ENCODE results near the gene DUSP1. TPM values are rescaled to one million over a fixed set of nuclear protein-coding genes. Genes with fewer than 3 reads are reported as not detected.

DUSP1 gene
- total and polyA plus RNA-seq, 10 of the 15 experiments (the other 5 are each of a cell fraction or from before 2014, with no cell fraction given), result 1.4 to 6.2 (median 3.9) TPM

DNA sequence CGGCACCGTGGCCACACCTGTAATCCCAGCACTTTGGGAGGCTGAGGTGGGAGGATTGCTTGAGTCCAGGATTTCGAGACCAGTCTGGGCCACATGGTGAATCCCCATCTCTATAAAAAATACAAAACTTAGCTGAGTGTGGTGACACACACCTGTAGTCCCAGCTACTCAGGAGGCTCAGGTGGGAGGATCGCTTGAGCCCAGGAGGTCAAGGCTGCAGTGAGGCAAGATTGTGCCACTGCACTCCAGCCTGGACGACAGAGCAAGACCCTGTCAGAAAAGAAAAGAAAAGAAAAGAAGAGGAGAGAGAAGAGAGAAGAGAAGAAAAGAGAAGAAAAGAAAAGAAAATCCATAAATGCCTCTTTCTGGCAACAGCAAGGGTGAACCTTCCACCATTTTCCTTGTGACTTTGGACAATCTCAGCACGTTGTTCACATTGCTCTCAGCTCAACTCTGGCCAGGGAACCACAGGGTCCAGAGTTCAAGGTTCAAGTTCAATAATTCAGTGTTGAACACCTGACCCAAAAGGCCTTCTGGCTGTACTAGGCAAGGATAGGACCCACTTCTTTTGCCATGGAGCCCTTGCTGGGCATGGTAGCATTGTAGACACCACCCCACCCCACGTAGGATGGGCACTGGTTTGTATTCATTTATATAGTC lies 14.6 kb upstream of the DUSP1 start:
- Histone ChIP-seq H3K4me1 (ENCODE audit: control insufficient read depth, insufficient read depth, low read length) (no peaks in the 10 kb centered on the region; the same call in 1 of the 2 replicates), H3K4me2 (ENCODE audit: control insufficient read depth, insufficient read depth) (no peak overlapping the region), H3K4me3 (no peak overlapping the region), H3K36me3 (ENCODE audit: control insufficient read depth in 2 of 2, insufficient read depth in 2 of 2, low read length in 1 of 2) (no peaks in the 10 kb centered on the region), H3K27ac (ENCODE audit: control insufficient read depth, insufficient read depth) (no peak overlapping the region), H3K9ac (ENCODE audit: control insufficient read depth, insufficient read depth, low read length) (no peak overlapping the region), H2AFZ (ENCODE audit: control insufficient read depth, low read depth, low read length) (no peak overlapping the region), H3K27me3 (replicated peaks in 1 of 2; ENCODE audit: control insufficient read depth in 2 of 2, insufficient read depth in 2 of 2, low read length in 1 of 2) (no peaks in the 10 kb centered on the region), H3K79me2 (ENCODE audit: control insufficient read depth, insufficient read depth, low read length) (no peaks in the 10 kb centered on the region), H4K20me1 (ENCODE audit: control insufficient read depth, insufficient read depth) (no peaks in the 10 kb centered on the region), H3K9me3 (replicated peaks; ENCODE audit: control insufficient read depth, insufficient read depth, low read length) (no peaks in the 10 kb centered on the region)
- CTCF ChIA-PET, result no interaction called here
- no TSS peak for BruUV-seq (replicated peaks)
- ATAC-seq (no peak), DNase-seq (ENCODE audit: low read depth, low spot score) (no peak), FAIRE-seq (no peak)
- 52% methylated on average over 7 of the region's 7 CpGs for WGBS (ENCODE audit: insufficient coverage, insufficient replicate concordance, low lambda C conversion rate, missing lambda C conversion rate)
- in situ Hi-C loops (cut with MboI) (no loop called here), intact Hi-C loops (cut with micrococcal nuclease; ENCODE audit: unreplicated experiment) (no loop called here)
- POLR2A ChIA-PET, result interaction anchor here (0.7 kb wide), 1 partner anchor 119 kb away, joined by 4 read pairs; no protein-coding TSS in a partner anchor
- SMC1A ChIA-PET (ENCODE audit: uncharacterized antibody, unreplicated experiment), result no interaction called here
- TF ChIP-seq KDM1A (IDR thresholded peaks at IDR 0.05; ENCODE audit: borderline replicate concordance) (no peak), ZNF207 (IDR thresholded peaks at IDR 0.05; ENCODE audit: borderline replicate concordance) (no peak), NR2F1 (conservative IDR thresholded peaks at IDR 0.05) (no peak), PML (IDR thresholded peaks at IDR 0.05; ENCODE audit: low read length) (no peak), LARP7 (IDR thresholded peaks at IDR 0.05) (no peak), POLR2AphosphoS5 (IDR thresholded peaks at IDR 0.05; ENCODE audit: low read length) (no peak), JUNB (IDR thresholded peaks at IDR 0.05) (no peak), ZNF622 (IDR thresholded peaks at IDR 0.05) (no peak), IKZF1 (conservative IDR thresholded peaks at IDR 0.05) (no peak), TCF12 (IDR thresholded peaks at IDR 0.05; ENCODE audit: low read depth, low read length) (no peak)
- TF ChIP-seq, protein P1, sequence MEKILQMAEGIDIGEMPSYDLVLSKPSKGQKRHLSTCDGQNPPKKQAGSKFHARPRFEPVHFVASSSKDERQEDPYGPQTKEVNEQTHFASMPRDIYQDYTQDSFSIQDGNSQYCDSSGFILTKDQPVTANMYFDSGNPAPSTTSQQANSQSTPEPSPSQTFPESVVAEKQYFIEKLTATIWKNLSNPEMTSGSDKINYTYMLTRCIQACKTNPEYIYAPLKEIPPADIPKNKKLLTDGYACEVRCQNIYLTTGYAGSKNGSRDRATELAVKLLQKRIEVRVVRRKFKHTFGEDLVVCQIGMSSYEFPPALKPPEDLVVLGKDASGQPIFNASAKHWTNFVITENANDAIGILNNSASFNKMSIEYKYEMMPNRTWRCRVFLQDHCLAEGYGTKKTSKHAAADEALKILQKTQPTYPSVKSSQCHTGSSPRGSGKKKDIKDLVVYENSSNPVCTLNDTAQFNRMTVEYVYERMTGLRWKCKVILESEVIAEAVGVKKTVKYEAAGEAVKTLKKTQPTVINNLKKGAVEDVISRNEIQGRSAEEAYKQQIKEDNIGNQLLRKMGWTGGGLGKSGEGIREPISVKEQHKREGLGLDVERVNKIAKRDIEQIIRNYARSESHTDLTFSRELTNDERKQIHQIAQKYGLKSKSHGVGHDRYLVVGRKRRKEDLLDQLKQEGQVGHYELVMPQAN (conservative IDR thresholded peaks at IDR 0.05), result no peak
- TF ChIP-seq, protein P2, sequence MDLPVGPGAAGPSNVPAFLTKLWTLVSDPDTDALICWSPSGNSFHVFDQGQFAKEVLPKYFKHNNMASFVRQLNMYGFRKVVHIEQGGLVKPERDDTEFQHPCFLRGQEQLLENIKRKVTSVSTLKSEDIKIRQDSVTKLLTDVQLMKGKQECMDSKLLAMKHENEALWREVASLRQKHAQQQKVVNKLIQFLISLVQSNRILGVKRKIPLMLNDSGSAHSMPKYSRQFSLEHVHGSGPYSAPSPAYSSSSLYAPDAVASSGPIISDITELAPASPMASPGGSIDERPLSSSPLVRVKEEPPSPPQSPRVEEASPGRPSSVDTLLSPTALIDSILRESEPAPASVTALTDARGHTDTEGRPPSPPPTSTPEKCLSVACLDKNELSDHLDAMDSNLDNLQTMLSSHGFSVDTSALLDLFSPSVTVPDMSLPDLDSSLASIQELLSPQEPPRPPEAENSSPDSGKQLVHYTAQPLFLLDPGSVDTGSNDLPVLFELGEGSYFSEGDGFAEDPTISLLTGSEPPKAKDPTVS (IDR thresholded peaks at IDR 0.05; ENCODE audit: low read depth, low read length), result no peak
- TF ChIP-seq, protein P3, sequence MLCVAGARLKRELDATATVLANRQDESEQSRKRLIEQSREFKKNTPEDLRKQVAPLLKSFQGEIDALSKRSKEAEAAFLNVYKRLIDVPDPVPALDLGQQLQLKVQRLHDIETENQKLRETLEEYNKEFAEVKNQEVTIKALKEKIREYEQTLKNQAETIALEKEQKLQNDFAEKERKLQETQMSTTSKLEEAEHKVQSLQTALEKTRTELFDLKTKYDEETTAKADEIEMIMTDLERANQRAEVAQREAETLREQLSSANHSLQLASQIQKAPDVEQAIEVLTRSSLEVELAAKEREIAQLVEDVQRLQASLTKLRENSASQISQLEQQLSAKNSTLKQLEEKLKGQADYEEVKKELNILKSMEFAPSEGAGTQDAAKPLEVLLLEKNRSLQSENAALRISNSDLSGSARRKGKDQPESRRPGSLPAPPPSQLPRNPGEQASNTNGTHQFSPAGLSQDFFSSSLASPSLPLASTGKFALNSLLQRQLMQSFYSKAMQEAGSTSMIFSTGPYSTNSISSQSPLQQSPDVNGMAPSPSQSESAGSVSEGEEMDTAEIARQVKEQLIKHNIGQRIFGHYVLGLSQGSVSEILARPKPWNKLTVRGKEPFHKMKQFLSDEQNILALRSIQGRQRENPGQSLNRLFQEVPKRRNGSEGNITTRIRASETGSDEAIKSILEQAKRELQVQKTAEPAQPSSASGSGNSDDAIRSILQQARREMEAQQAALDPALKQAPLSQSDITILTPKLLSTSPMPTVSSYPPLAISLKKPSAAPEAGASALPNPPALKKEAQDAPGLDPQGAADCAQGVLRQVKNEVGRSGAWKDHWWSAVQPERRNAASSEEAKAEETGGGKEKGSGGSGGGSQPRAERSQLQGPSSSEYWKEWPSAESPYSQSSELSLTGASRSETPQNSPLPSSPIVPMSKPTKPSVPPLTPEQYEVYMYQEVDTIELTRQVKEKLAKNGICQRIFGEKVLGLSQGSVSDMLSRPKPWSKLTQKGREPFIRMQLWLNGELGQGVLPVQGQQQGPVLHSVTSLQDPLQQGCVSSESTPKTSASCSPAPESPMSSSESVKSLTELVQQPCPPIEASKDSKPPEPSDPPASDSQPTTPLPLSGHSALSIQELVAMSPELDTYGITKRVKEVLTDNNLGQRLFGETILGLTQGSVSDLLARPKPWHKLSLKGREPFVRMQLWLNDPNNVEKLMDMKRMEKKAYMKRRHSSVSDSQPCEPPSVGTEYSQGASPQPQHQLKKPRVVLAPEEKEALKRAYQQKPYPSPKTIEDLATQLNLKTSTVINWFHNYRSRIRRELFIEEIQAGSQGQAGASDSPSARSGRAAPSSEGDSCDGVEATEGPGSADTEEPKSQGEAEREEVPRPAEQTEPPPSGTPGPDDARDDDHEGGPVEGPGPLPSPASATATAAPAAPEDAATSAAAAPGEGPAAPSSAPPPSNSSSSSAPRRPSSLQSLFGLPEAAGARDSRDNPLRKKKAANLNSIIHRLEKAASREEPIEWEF (IDR thresholded peaks at IDR 0.05; ENCODE audit: insufficient replicate concordance, low read depth, low read length), result no peak
- RAD21 ChIA-PET (ENCODE audit: unreplicated experiment), result no interaction called here

All from GM12878 (cell line).